WERI-Rb-1 (cell line): ENCODE data around the gene MAD1L1.
A peak's percentile ranks its signal among the peaks of the same experiment; 100 is the strongest.
"Not testable (repeated sequence)": the region's sequence is repeated elsewhere in the genome, so short reads cannot be mapped to it uniquely, and the experiment has no call there.

ENCODE experiments used
- DNase-seq: peaks from one replicate; pipeline ENCODE4 v3.0.0-alpha.2; 2020
- H3K27ac ChIP-seq: fragments of 250-450 bp; sonication (Bioruptor Pico); 2 replicates; pipeline ENCODE4 v1.5.1; 2020; ENCODE audit warnings: mild to moderate bottlenecking, moderate library complexity
- H3K27me3 ChIP-seq: fragments of 250-450 bp; sonication (Bioruptor Pico); 2 replicates; pipeline ENCODE4 v1.5.1; 2021; ENCODE audit warnings: mild to moderate bottlenecking, low read depth, moderate library complexity; ENCODE audit not compliant: insufficient read depth, severe bottlenecking
- H3K36me3 ChIP-seq: fragments of 250-450 bp; sonication (Bioruptor Pico); 2 replicates; pipeline ENCODE4 v1.5.1; 2020; ENCODE audit warnings: mild to moderate bottlenecking, moderate library complexity
- H3K4me3 ChIP-seq: 2 replicates; pipeline ENCODE4 v1.5.1; 2011; ENCODE audit warnings: low read depth, mild to moderate bottlenecking, control low read depth, low read length
- H3K9me3 ChIP-seq: fragments of 250-450 bp; sonication (Bioruptor Pico); 2 replicates; pipeline ENCODE4 v1.5.1; 2021; ENCODE audit warnings: mild to moderate bottlenecking, moderate library complexity; ENCODE audit not compliant: severe bottlenecking
- TF ChIP-seq, protein P1 (sequence below): IDR thresholded peaks from 2 replicates; pipeline ENCODE4 v1.5.1; 2011; ENCODE audit warnings: low read depth, mild to moderate bottlenecking, control low read depth, inconsistent platforms, low read length

Gene MAD1L1

DNA sequence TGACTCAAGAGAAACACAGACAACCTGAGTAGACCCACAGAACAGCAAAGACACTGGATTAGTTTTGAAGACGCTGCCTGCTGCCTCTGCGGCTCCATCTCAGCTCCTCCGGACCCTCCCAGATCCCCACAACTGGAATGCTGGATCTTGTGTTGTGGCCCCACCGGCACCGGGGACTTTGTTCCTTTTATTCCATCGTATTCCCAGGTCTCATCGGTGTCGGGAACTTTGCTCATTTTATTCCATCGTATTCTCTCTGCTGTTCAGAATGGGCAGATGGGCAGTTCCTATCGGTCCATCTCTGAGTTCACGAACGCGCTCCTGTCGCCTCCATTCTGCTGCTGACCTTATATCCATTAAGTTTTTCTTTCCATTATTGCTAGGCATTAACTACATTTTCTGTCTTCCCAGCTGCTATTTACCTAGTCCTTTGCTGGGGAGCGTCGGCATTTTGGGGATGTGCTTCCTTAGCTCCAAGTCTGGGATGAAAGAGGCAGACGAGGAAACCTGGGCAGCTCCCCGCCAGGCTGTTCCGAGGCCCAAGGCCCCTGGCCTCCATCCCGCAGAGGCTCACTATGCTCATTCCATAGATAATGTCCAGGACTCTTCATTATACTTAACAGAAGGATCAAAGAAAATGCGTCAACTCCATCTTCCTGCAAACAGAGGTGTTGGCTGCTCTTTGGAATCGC, 192.4 kb downstream of the MAD1L1 start:
- TF ChIP-seq, protein P1, sequence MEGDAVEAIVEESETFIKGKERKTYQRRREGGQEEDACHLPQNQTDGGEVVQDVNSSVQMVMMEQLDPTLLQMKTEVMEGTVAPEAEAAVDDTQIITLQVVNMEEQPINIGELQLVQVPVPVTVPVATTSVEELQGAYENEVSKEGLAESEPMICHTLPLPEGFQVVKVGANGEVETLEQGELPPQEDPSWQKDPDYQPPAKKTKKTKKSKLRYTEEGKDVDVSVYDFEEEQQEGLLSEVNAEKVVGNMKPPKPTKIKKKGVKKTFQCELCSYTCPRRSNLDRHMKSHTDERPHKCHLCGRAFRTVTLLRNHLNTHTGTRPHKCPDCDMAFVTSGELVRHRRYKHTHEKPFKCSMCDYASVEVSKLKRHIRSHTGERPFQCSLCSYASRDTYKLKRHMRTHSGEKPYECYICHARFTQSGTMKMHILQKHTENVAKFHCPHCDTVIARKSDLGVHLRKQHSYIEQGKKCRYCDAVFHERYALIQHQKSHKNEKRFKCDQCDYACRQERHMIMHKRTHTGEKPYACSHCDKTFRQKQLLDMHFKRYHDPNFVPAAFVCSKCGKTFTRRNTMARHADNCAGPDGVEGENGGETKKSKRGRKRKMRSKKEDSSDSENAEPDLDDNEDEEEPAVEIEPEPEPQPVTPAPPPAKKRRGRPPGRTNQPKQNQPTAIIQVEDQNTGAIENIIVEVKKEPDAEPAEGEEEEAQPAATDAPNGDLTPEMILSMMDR, result no peak
- Histone ChIP-seq H3K9me3 (peaks cover 7% of the 10 kb centered on the region), H3K36me3 (peaks cover 8% of the 10 kb centered on the region), H3K27me3 (no peaks in the 10 kb centered on the region), H3K4me3 (no peak overlapping the region), H3K27ac (no peak overlapping the region)
- peak; percentile 2 for DNase-seq

DNA sequence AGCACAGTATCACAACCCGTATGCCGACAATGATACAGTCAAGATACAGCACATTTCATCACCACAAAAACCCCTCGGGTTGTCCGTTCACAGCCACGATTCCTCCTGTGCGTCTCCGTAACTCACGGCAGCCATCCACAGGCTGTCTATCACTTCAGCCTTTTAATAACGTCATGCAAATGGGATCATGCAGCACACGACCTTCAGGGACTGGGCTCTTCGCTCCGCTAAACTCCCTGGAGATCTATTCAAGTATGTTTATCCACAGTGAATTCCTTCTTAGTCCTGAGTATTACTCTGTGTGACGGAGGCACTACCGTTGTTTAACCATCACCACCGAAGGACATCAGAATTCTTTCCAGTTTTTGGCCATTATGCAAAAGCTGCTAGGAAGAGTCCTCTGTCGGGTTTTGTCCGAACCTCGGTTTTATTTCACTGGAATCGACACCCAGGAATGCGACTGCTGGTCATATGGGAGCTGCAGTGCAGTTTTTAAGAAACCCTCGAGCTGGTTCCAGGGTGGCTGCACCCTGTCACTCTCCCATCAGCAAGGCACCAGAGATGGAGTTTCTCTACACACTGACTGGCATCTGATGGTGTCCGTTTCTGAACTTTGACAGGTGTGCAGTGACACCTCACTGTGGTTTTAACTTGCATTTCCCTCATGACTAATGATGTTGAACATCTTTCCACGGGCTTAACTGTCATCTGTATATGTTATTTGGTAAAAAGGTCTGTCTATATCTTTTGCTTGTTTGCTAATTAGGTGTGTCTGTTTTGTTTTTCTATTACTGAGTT, 193.6 kb downstream of the MAD1L1 start:
- Histone ChIP-seq H3K27me3 (no peaks in the 10 kb centered on the region), H3K4me3 (no peak overlapping the region), H3K36me3 (peaks cover 8% of the 10 kb centered on the region), H3K27ac (no peak overlapping the region), H3K9me3 (peaks cover 7% of the 10 kb centered on the region)
- TF ChIP-seq, protein P1, result no peak
- DNase-seq, result peak; percentile 2

DNA sequence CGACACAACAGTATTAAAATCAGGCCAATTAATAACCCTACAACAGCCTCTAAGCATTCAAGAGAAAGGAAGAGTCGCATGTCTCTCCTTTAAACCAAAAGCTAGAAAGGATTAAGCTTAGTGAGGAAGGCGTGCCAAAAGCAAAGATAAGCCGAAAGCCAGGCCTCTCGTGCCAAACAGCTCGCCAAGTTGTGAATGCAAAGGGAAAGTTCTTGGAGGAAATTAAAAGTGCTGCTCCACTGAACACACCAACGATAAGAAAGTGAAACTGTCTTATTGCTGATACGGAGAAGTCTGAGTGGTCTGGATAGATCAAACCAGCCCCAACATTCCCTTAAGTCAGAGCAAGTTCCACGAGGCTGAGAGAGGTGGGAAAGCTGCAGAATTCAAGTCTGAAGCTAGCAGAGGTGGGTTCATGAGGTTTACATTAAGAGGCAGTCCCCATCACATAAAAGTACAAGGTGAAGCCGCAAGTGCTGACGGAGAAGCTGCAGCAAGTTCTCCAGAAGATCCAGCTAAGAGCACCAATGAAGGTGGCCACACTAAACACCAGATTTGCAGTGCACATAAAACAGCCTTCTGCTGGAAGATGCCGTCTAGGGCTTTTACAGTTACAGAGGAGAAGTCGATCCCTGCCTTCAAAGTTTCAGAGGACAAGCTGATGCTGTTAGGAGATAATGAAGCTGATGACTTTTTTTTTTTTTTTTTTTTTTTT, 194.8 kb downstream of the MAD1L1 start:
- DNase-seq, result peak; percentile 43
- Histone ChIP-seq H3K4me3 (no peak overlapping the region), H3K27ac (no peak overlapping the region)

DNA sequence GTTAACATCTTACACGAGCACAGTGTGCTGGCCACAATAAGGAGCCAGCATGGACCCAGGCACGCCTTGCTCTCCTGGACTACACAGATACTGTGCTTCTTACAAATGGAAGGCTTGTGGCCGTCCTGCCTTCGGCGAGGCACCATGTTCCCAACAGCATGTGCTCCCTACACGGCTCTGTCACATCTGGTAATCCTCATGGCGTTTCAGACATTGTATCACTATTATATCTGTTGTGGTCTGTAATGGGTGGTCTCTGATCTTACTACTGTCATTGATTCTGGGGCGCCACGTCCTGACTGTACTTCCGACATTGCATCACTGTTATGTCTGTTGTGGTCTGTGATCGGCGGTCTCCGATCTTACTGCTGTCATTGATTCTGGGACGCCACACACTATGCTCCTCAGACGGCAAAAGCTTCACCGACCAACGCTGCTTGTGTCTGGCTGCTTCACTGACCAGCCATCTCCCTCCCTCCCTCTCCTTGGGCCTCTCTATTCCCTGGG, 195.4 kb downstream of the MAD1L1 start:
- Histone ChIP-seq H3K27me3 (no peaks in the 10 kb centered on the region), H3K4me3 (no peak overlapping the region), H3K27ac (no peak overlapping the region), H3K9me3 (peaks cover 3% of the 10 kb centered on the region), H3K36me3 (peaks cover 2% of the 10 kb centered on the region)
- TF ChIP-seq, protein P1, result no peak
- DNase-seq, result peak; percentile 1

More for the DNA sequence above, 194.8 kb downstream of the MAD1L1 start:
- H3K27me3 ChIP-seq, result no peaks in the 10 kb centered on the region
- TF ChIP-seq, protein P1, result no peak
- peaks cover 7% of the 10 kb centered on the region for H3K9me3 ChIP-seq
- H3K36me3 ChIP-seq, result peaks cover 8% of the 10 kb centered on the region

DNA sequence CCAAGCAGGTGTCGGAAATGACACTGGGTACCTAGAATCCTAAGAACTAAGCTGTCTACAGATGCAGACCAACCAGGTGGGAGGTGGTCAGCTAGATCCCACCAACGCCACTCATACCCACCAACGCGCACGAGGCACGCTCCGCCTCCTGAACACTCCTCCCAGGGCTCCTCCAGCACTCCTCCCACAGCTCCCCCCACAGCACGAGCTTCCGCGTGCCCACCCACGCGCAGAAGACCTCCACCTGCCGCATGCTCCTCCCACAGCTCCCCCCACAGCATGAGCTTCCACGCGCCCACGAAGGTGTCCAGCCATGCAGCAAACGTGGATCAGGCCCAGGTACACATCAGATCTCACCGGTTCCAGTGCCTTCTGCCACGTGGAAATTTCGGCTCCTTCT, 196.0 kb downstream of the MAD1L1 start:
- Histone ChIP-seq H3K27me3 (no peaks in the 10 kb centered on the region), H3K9me3 (no peaks in the 10 kb centered on the region), H3K27ac (no peak overlapping the region), H3K36me3 (no peaks in the 10 kb centered on the region; the same call in 1 of the 2 replicates), H3K4me3 (no peak overlapping the region)
- DNase-seq, result peak; percentile 3
- TF ChIP-seq, protein P1, result no peak

DNA sequence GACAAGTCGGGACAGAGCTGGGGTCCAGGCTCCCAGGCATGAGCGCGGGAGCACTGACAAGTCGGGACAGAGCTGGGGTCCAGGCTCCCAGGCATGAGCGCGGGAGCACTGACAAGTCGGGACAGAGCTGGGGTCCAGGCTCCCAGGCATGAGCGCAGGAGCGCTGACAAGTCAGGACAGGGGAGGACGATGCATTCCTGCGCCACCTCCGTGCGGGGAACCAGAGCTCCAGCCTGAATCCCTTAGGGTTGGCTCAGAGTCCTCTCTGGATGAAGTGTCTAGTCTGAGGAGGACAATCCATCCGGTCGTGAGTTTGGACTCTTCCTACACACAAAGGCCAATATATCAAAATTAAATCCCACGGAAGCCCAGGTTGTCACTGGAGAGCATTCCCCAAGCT, 196.5 kb downstream of the MAD1L1 start:
- not testable (repeated sequence) for H3K36me3 ChIP-seq, H3K27ac ChIP-seq, H3K9me3 ChIP-seq, H3K4me3 ChIP-seq, H3K27me3 ChIP-seq, DNase-seq
